ENCODE results near the gene SYNPO2. TPM values are rescaled to one million over a fixed set of nuclear protein-coding genes. Genes with fewer than 3 reads are reported as not detected.
"Not testable (repeated sequence)": the region's sequence is repeated elsewhere in the genome, so short reads cannot be mapped to it uniquely, and the experiment has no call there.

SYNPO2 gene
- 28.1 TPM for polyA plus RNA-seq (2013, experiment 1 of 2; ENCODE audit: insufficient read length)
- 26.2 TPM for polyA plus RNA-seq (2013, experiment 2 of 2; ENCODE audit: insufficient read length)

- DNase-seq: peak; percentile 90
Observed at GRCh38 chr4:118888666-118889311, at the start of gene SYNPO2. Gene SYNPO2, plus strand, starts transcription at chr4:118888854. Its CDS starts 183 bp downstream, at chr4:118889037.

- DNase-seq: no peak
Observed at GRCh38 chr4:118839221-118839927, 49.3 kb upstream of the SYNPO2 start.

GRCh38 chr4:118842055-118842454, 46.6 kb upstream of the SYNPO2 start:
- DNase-seq: peak; percentile 71

GRCh38 chr4:118843237-118843636, 45.4 kb upstream of the SYNPO2 start:
- no peak for DNase-seq

- no peak for DNase-seq
Observed at GRCh38 chr4:118845552-118846050, 43.1 kb upstream of the SYNPO2 start.

- DNase-seq: no peak
Observed at GRCh38 chr4:118846979-118847378, 41.7 kb upstream of the SYNPO2 start.

- DNase-seq: no peak
Observed at GRCh38 chr4:118848242-118848641, 40.4 kb upstream of the SYNPO2 start.

GRCh38 chr4:118848901-118849300, 39.8 kb upstream of the SYNPO2 start:
- DNase-seq: no peak

- DNase-seq: no peak
Observed at GRCh38 chr4:118849867-118850487, 38.7 kb upstream of the SYNPO2 start.

- no peak for DNase-seq
Observed at GRCh38 chr4:118850488-118851173, 38.0 kb upstream of the SYNPO2 start.

GRCh38 chr4:118857760-118858159, 30.9 kb upstream of the SYNPO2 start:
- DNase-seq: no peak

- no peak for DNase-seq
Observed at GRCh38 chr4:118858779-118859178, 29.9 kb upstream of the SYNPO2 start.

GRCh38 chr4:118865091-118865708, 23.5 kb upstream of the SYNPO2 start:
- peak; percentile 55 for DNase-seq

GRCh38 chr4:118866442-118866841, 22.2 kb upstream of the SYNPO2 start:
- DNase-seq: no peak

GRCh38 chr4:118867311-118868067, 21.2 kb upstream of the SYNPO2 start:
- peak; percentile 70 for DNase-seq

- DNase-seq: peak; percentile 62
Observed at GRCh38 chr4:118869808-118870342, 18.8 kb upstream of the SYNPO2 start.

- DNase-seq: no peak
Observed at GRCh38 chr4:118872181-118872580, 16.5 kb upstream of the SYNPO2 start.

- no peak for DNase-seq
Observed at GRCh38 chr4:118877797-118878196, 10.9 kb upstream of the SYNPO2 start.

GRCh38 chr4:118878507-118878906, 10.1 kb upstream of the SYNPO2 start:
- not testable (repeated sequence) for DNase-seq

GRCh38 chr4:118879409-118879808, 9.2 kb upstream of the SYNPO2 start:
- DNase-seq: no peak

GRCh38 chr4:118881512-118882146, 7.0 kb upstream of the SYNPO2 start:
- DNase-seq: no peak

Measured in fibroblast of skin of abdomen (primary cell).